SK-N-MC (cell line): ENCODE data around the gene NIPAL3.
"Not testable (repeated sequence)": the region's sequence is repeated elsewhere in the genome, so short reads cannot be mapped to it uniquely, and the experiment has no call there.

Source experiments
- DNase-seq: peaks from one replicate; pipeline ENCODE4 v3.0.0-alpha.2; 2011; ENCODE audit warnings: low read depth, low spot score
- H3K27ac ChIP-seq: fragments of 200-600 bp; sonication (generic); 2 replicates; pipeline ENCODE4 v1.5.1; 2016; ENCODE audit warnings: mixed run types
- H3K36me3 ChIP-seq: fragments of 200-600 bp; sonication (generic); 2 replicates; pipeline ENCODE4 v1.6.1; 2017; ENCODE audit warnings: antibody characterized with exemption, low read length, mixed read lengths; ENCODE audit not compliant: insufficient read depth
- H3K4me3 ChIP-seq: fragments of 200-600 bp; sonication (generic); 2 replicates; pipeline ENCODE4 v1.5.1; 2016
- H3K9ac ChIP-seq: fragments of 200-600 bp; sonication (generic); 2 replicates; pipeline ENCODE4 v1.8.0; 2017; ENCODE audit warnings: mixed run types, mixed read lengths; ENCODE audit not compliant: insufficient read length
- H3K9me3 ChIP-seq: fragments of 200-600 bp; sonication (generic); 2 replicates; pipeline ENCODE4 v1.6.1; 2017; ENCODE audit warnings: low read depth, mild to moderate bottlenecking, antibody characterized with exemption, low read length, moderate library complexity, mixed read lengths
- EZH2 ChIP-seq: fragments of 200-600 bp; sonication (generic); IDR thresholded peaks from one replicate; pipeline ENCODE4 v1.6.1; 2017; ENCODE audit warnings: antibody characterized with exemption
- FOXP2 ChIP-seq: optimal IDR thresholded peaks from 2 replicates; pipeline ENCODE3; 2011; ENCODE audit warnings: mild to moderate bottlenecking, moderate library complexity; ENCODE audit not compliant: insufficient read depth; ENCODE audit errors: extremely low read length, control extremely low read depth
- POLR2AphosphoS5 ChIP-seq: IDR thresholded peaks from 2 replicates; pipeline ENCODE4 v1.6.1; 2012; ENCODE audit warnings: mild to moderate bottlenecking, low read depth, low read length, borderline replicate concordance

The NIPAL3 gene

GRCh38 chr1:24481843-24482610 lies 66.4 kb downstream of the NIPAL3 start:
- H3K27ac ChIP-seq: peak overlapping the region; percentile 98
- peak overlapping the region; percentile 65 for H3K9ac ChIP-seq
- TF ChIP-seq POLR2AphosphoS5 (no peak), FOXP2 (no peak), EZH2 (no peak)
- no peaks in the 10 kb centered on the region for H3K36me3 ChIP-seq
- DNase-seq: no peak
- H3K9me3 ChIP-seq: no peaks in the 10 kb centered on the region
- H3K4me3 ChIP-seq: peak overlapping the region; percentile 43

GRCh38 chr1:24483441-24483840 lies 67.8 kb downstream of the NIPAL3 start:
- H3K9me3 ChIP-seq: no peaks in the 10 kb centered on the region
- no peak for TF ChIP-seq FOXP2
- no peak for TF ChIP-seq POLR2AphosphoS5
- no peak for TF ChIP-seq EZH2
- H3K4me3 ChIP-seq: no peak overlapping the region
- no peak for DNase-seq
- H3K36me3 ChIP-seq: no peaks in the 10 kb centered on the region
- H3K27ac ChIP-seq: no peak overlapping the region
- H3K9ac ChIP-seq: no peak overlapping the region

DNA sequence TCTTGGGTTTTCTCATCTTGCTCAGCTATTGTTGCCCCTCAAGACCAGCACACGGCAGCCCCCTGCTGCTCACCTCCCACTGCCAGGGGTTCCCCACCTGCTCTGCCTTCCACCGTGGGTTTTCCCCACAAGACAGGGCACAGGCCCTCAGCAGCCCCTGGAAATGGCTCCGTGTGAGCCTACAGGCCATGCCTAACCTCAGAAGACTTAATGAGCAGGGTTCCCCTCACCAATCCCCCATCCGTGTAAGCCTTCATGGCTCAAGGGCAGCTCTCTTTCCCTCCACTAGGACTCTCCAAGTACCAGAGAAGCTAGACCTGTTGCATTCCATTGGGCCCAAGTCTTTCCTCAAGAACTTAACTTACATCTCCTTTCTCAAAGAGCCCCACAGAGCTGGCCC lies 68.6 kb downstream of the NIPAL3 start:
- Histone ChIP-seq H3K9ac (no peak overlapping the region), H3K27ac (no peak overlapping the region), H3K4me3 (no peak overlapping the region), H3K36me3 (no peaks in the 10 kb centered on the region), H3K9me3 (no peaks in the 10 kb centered on the region)
- no peak for DNase-seq
- TF ChIP-seq FOXP2 (no peak), EZH2 (no peak), POLR2AphosphoS5 (no peak)

DNA sequence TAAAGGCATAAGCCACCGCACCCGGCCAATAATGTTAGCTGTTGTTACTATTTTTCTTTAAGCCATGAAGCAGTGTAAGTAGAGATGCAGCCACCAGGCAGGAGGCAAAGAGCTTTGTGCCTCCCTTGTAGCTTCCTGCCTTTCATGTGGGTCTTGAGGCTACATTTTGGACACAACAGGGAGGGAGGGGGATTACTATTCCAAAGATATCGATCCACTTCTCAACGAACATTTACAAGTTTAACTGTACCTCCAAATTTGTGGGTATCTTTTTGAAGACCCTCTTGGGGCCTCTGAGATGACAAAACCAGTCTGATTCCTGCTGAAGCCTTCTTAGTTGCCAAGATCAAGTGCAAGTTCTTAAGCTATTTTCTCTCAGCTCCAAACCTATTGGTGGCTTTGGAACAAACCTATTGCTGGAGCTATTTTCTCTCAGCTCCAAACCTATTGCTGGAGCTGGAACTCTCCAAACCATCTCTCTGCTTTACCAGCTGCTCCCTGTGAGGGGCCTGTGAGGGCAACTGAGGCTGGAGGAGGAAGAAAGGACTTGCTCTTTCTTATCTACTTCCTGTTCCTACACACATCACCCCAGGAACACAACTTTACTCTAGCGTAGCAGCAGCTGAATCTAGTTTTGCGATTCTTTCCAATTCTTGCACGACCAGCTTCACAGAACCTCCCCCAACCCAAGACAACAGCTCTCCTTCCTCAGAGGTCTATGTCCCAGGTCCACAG lies 70.9 kb downstream of the NIPAL3 start:
- DNase-seq: no peak
- no peak for TF ChIP-seq EZH2
- no peak for TF ChIP-seq POLR2AphosphoS5
- no peak for TF ChIP-seq FOXP2
- no peak overlapping the region for H3K9ac ChIP-seq
- H3K27ac ChIP-seq: no peak overlapping the region
- H3K36me3 ChIP-seq: no peaks in the 10 kb centered on the region
- H3K4me3 ChIP-seq: no peak overlapping the region
- no peaks in the 10 kb centered on the region for H3K9me3 ChIP-seq

DNA sequence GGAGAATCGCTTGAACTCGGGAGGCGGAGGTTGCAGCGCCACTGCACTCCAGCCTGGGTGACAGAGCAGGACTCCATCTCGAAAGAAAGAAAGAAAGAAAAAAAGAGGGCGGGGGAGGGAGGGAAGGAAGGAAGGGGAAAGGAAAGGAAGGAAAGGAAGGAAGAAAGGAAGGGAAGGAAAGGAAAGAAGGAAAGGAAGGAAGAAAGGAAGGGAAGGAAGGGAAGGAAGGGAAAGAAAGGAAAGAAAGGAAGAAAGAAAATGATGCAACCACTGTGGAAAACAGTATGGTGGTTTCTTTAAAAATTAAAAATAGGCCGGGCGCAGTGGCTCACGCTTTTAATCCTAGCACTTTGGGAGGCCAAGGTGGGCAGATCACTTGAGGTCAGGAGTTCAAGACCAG lies 71.9 kb downstream of the NIPAL3 start:
- no peaks in the 10 kb centered on the region for H3K9me3 ChIP-seq
- DNase-seq: no peak
- TF ChIP-seq FOXP2: no peak
- no peak for TF ChIP-seq EZH2
- TF ChIP-seq POLR2AphosphoS5: no peak
- H3K36me3 ChIP-seq: no peaks in the 10 kb centered on the region
- no peak overlapping the region for H3K4me3 ChIP-seq
- no peak overlapping the region for H3K27ac ChIP-seq
- no peak overlapping the region for H3K9ac ChIP-seq

DNA sequence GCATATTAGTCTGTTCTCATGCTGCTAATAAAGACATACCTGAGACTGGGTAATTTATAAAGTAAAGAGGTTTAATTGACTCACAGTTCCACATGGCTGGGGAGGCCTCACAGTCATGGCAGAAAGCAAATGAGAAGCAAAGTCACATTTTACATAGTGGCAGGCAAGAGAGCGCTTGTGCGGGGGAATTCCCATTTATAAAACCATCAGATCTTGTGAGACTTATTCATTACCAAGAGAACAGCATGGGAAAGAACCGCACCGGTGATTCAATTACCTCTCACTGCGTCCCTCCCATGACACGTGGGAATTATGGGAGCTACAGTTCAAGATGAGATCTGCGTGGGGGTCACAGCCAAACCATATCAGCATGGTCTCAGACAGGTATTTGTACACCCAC lies 72.6 kb downstream of the NIPAL3 start:
- not testable (repeated sequence) for H3K27ac ChIP-seq, H3K9me3 ChIP-seq, H3K36me3 ChIP-seq, H3K4me3 ChIP-seq, DNase-seq, H3K9ac ChIP-seq

- no peak overlapping the region for H3K27ac ChIP-seq
- TF ChIP-seq EZH2: no peak
- TF ChIP-seq POLR2AphosphoS5: no peak
- TF ChIP-seq FOXP2: no peak
- no peak overlapping the region for H3K9ac ChIP-seq
- no peaks in the 10 kb centered on the region for H3K9me3 ChIP-seq
- H3K4me3 ChIP-seq: no peak overlapping the region
- H3K36me3 ChIP-seq: no peaks in the 10 kb centered on the region
- DNase-seq: no peak
Measured at GRCh38 chr1:24489674-24490073, 74.1 kb downstream of the NIPAL3 start.

DNA sequence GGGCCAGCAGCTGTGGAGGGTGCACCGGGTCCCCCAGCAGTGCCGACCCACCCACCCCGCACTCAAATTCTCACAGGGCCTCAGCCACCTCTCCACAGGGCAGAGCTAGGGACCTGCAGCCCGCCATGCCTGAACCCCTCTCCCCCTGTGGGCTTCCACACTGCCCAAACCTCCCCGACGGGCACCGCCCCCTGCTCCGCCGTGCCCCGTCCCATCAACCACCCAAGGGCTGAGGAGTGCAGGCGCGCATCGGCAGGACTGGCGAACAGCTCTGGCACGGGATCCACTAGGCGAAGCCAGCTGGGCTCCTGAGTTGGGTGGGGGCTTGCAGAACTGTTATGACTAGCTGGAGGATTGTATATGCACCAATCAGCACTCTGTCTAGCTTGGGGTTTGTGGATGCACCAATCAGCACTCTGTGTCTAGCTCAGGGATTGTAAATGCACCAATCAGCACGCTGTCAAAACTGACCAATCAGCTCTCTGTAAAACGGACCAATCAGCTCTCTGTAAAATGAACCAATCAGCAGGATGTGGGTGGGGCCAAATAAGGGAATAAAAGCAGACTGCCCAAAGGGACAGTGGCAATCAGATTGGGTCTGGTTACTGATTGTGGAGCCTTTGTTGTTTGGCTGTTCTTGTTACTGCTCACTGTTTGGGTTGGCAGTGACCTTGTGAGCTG lies 74.6 kb downstream of the NIPAL3 start:
- H3K36me3 ChIP-seq: no peaks in the 10 kb centered on the region
- no peak for DNase-seq
- no peak overlapping the region for H3K4me3 ChIP-seq
- no peak overlapping the region for H3K9ac ChIP-seq
- H3K9me3 ChIP-seq: no peaks in the 10 kb centered on the region
- H3K27ac ChIP-seq: no peak overlapping the region
- no peak for TF ChIP-seq POLR2AphosphoS5
- no peak for TF ChIP-seq FOXP2
- no peak for TF ChIP-seq EZH2
